ENCODE results near the gene GOLGA6C. TPM values are rescaled to one million over a fixed set of nuclear protein-coding genes. Genes with fewer than 3 reads are reported as not detected.

Gene GOLGA6C
- polyA plus RNA-seq, 4 donors: not detected

- H3K27ac ChIP-seq (ENCODE audit: low read depth in 1 of 3, low read length in 2 of 3): no peak overlapping the region
- FAIRE-seq: no peak
- H3K4me1 ChIP-seq (ENCODE audit: control insufficient read depth in 3 of 3, insufficient read depth in 2 of 3, low read depth in 1 of 3, low read length in 2 of 3): no peaks in the 10 kb centered on the region
- 75 to 79% (median 75%) methylated on average over 16 of the region's 16 CpGs for WGBS, 3 donors
- no peak for DNase-seq
- no peaks in the 10 kb centered on the region for H3K9me3 ChIP-seq (ENCODE audit: control insufficient read depth in 2 of 2, insufficient read depth in 1 of 2, low read depth in 1 of 2, low read length in 1 of 2)
- H3K4me3 ChIP-seq (ENCODE audit: low read depth in 1 of 3, low read length in 3 of 3): no peak overlapping the region
- H3K27me3 ChIP-seq (ENCODE audit: control insufficient read depth in 3 of 3, insufficient read depth in 3 of 3, low read length in 3 of 3): peaks cover 0 to 4% (median 0%) of the 10 kb centered on the region in 3 donors
- no peaks in the 10 kb centered on the region for H3K36me3 ChIP-seq (ENCODE audit: control insufficient read depth in 3 of 3, insufficient read depth in 2 of 3, low read depth in 1 of 3, low read length in 3 of 3)
Observed at GRCh38 chr15:75230551-75231371, 27.4 kb upstream of the GOLGA6C start.

DNA sequence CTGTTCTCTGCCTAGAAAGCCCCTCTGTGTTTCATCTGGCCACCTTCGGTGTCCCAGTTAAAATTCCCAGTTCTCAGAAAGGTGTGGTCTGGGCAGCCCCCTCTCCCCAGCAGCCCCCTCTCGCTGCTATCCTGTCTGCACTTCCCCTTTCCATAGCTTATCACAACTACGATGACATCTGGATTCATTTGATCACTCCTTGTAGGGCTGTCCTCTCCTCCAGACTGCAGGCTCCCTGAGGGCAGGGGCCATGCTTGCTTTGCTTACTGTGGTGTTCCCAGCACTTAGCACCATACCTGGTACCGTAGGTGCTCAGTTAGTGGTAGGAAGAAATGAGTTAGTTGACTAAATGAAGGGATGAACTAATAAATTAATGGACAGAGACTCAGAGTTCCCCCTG, 26.3 kb upstream of the GOLGA6C start:
- 64 to 77% (median 64%) methylated on average over 4 of the region's 4 CpGs for WGBS, 3 donors

DNA sequence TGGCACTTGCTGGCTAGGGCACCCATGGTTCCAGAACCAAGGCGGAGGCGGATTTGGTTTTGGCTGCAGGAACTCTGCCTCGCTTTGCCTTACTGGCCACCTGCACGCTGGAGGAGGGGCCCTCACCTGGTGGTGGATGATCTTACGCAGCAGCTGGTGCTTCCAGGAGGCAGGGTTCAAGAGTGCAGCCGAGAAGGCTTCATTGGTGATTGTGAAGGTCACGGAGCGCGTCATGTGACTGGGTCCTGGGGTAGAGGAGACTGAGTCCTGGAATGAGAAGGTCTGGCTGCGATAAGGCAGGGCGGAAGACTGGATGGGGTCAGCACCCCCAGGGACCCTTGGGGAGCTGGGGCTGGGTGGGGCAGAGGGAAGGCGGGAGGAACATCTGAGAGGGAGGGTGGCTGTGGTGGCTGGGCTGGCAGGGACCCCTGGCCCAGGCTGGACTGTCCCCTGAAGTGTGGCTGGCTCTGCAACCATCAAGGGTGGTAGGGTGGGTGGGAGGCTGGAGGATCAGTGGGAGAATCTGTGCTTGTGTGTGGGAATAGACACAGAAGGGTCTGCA, 25.8 kb upstream of the GOLGA6C start:
- Histone ChIP-seq H3K36me3 (ENCODE audit: control insufficient read depth in 3 of 3, insufficient read depth in 2 of 3, low read depth in 1 of 3, low read length in 3 of 3) (no peaks in the 10 kb centered on the region), H3K4me1 (ENCODE audit: control insufficient read depth in 3 of 3, insufficient read depth in 2 of 3, low read depth in 1 of 3, low read length in 2 of 3) (no peaks in the 10 kb centered on the region), H3K4me3 (ENCODE audit: low read depth in 1 of 3, low read length in 3 of 3) (no peak overlapping the region), H3K9me3 (ENCODE audit: control insufficient read depth in 2 of 2, insufficient read depth in 1 of 2, low read depth in 1 of 2, low read length in 1 of 2) (no peaks in the 10 kb centered on the region), H3K27ac (ENCODE audit: low read depth in 1 of 3, low read length in 2 of 3) (no peak overlapping the region), H3K27me3 (ENCODE audit: control insufficient read depth in 3 of 3, insufficient read depth in 3 of 3, low read length in 3 of 3) (peaks cover 0 to 4% (median 0%) of the 10 kb centered on the region in 3 donors)
- WGBS, 3 donors: 77 to 89% (median 82%) methylated on average over 12 of the region's 12 CpGs
- DNase-seq (no peak), FAIRE-seq (no peak)

More for the DNA sequence above, 26.3 kb upstream of the GOLGA6C start:
- Histone ChIP-seq H3K27ac (ENCODE audit: low read depth in 1 of 3, low read length in 2 of 3) (no peak overlapping the region), H3K36me3 (ENCODE audit: control insufficient read depth in 3 of 3, insufficient read depth in 2 of 3, low read depth in 1 of 3, low read length in 3 of 3) (no peaks in the 10 kb centered on the region), H3K4me3 (ENCODE audit: low read depth in 1 of 3, low read length in 3 of 3) (no peak overlapping the region), H3K27me3 (ENCODE audit: control insufficient read depth in 3 of 3, insufficient read depth in 3 of 3, low read length in 3 of 3) (peaks cover 0 to 4% (median 0%) of the 10 kb centered on the region in 3 donors), H3K9me3 (ENCODE audit: control insufficient read depth in 2 of 2, insufficient read depth in 1 of 2, low read depth in 1 of 2, low read length in 1 of 2) (no peaks in the 10 kb centered on the region), H3K4me1 (ENCODE audit: control insufficient read depth in 3 of 3, insufficient read depth in 2 of 3, low read depth in 1 of 3, low read length in 2 of 3) (no peaks in the 10 kb centered on the region)
- FAIRE-seq (no peak), DNase-seq (no peak)

DNA sequence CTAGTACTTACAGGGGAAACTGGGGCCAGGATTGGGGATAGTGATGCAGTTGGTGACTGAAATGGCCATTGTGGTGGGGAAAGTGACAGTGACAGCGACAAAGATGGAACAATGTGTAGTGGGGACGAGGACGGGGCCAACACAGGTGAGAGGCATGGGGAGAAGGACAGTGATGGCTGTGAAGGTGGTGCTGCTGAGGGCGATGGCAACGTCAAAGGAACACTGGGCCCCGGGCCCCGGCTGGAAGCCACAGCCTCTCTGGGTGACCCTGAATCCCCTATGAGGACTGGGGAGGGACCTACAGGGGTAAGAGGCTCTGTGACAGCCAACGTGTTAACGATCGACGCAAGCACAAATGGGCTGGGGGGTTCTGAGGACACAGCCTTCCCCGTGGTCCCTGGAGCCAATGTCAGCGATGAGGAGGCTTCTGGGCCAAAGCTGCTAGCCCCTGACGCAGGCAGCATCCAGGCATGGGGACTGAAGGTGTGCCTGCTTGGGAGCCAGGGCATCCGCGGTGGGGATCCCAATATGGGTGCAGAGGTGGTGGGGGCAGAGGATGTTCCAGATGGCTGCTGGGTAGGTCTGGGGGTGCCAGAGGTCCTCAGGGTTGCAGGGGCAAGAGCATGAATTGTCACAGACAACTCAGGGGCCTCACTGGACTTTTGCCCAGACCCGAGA, 25.2 kb upstream of the GOLGA6C start:
- no peak overlapping the region for H3K4me3 ChIP-seq (ENCODE audit: low read depth in 1 of 3, low read length in 3 of 3)
- DNase-seq (no peak), FAIRE-seq (no peak)
- 87 to 91% (median 87%) methylated on average over 17 of the region's 17 CpGs for WGBS, 3 donors
- peaks cover 0 to 4% (median 0%) of the 10 kb centered on the region in 3 donors for H3K27me3 ChIP-seq (ENCODE audit: control insufficient read depth in 3 of 3, insufficient read depth in 3 of 3, low read length in 3 of 3)
- no peaks in the 10 kb centered on the region for H3K4me1 ChIP-seq (ENCODE audit: control insufficient read depth in 3 of 3, insufficient read depth in 2 of 3, low read depth in 1 of 3, low read length in 2 of 3)
- H3K27ac ChIP-seq (ENCODE audit: low read depth in 1 of 3, low read length in 2 of 3): no peak overlapping the region
- no peaks in the 10 kb centered on the region for H3K36me3 ChIP-seq (ENCODE audit: control insufficient read depth in 3 of 3, insufficient read depth in 2 of 3, low read depth in 1 of 3, low read length in 3 of 3)
- H3K9me3 ChIP-seq (ENCODE audit: control insufficient read depth in 2 of 2, insufficient read depth in 1 of 2, low read depth in 1 of 2, low read length in 1 of 2): no peaks in the 10 kb centered on the region

DNA sequence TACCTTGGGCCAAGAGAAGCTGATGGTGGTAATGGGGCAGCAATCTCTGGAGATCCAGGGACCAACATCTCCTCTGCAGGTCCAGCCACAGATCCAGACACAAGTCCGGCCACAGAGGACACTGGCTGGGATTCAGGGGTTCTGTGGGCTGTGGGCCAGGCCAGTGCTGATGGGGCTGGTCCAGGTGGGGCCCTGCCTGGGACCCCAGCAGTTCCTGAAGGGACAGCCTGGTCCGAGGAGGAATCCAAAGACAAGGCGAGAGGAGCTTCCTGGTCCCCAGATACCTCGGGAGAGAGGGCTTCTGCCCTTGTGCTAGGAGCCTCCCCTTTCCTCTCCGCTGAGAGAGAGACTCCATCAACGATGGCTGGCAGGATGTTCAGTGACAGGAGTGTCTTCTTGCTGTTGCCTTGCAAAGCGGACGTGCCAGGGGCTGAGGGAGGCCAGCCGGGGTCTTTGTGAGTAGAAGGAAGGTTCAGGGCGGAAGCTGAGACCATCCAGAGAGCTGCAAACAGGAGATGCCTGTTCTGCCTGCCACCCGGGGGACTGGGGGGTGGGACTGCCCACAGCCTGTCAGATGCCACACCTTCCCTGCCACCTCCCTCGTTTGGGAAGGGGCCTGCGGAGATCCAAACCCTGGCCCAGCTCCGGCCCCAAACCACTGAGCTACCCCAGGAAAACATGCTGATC, 24.5 kb upstream of the GOLGA6C start:
- H3K4me1 ChIP-seq (ENCODE audit: control insufficient read depth in 3 of 3, insufficient read depth in 2 of 3, low read depth in 1 of 3, low read length in 2 of 3): no peaks in the 10 kb centered on the region
- DNase-seq (no peak), FAIRE-seq (no peak)
- 65 to 75% (median 71%) methylated on average over 14 of the region's 14 CpGs for WGBS, 3 donors
- no peaks in the 10 kb centered on the region for H3K36me3 ChIP-seq (ENCODE audit: control insufficient read depth in 3 of 3, insufficient read depth in 2 of 3, low read depth in 1 of 3, low read length in 3 of 3)
- H3K9me3 ChIP-seq (ENCODE audit: control insufficient read depth in 2 of 2, insufficient read depth in 1 of 2, low read depth in 1 of 2, low read length in 1 of 2): no peaks in the 10 kb centered on the region
- peaks cover 0 to 4% (median 0%) of the 10 kb centered on the region in 3 donors for H3K27me3 ChIP-seq (ENCODE audit: control insufficient read depth in 3 of 3, insufficient read depth in 3 of 3, low read length in 3 of 3)
- no peak overlapping the region for H3K4me3 ChIP-seq (ENCODE audit: low read depth in 1 of 3, low read length in 3 of 3)
- no peak overlapping the region for H3K27ac ChIP-seq (ENCODE audit: low read depth in 1 of 3, low read length in 2 of 3)

DNA sequence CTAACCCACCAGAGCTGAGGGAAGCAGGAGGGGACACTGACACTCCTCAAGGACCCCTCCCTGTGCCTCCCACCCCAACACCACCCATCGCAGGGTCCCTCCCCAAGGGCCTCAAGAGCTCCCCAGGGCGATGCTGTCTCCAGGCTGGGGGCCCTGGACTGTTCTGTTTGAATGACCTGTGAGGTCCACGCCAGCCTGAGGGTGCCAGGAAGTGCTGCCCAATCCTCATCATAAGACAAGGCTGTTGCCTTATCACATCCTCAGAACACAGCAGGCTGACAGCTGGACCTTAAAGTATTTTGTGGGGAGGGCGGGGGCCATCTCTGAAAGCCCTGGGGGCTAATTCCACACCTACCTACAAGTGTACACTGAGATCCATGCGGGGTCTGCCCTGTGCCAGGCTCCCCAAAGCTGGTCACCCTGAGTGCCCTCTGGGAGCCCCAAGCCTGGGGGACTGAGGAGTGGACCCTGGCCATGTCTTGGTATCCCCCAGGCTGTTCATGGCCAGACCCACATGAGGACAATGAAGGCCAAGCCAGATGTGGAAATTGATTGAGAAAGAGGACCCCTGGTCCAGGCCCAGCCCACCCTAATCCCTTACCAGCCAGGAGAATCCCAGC, 23.8 kb upstream of the GOLGA6C start:
- no peak overlapping the region for H3K4me3 ChIP-seq (ENCODE audit: low read depth in 1 of 3, low read length in 3 of 3)
- no peaks in the 10 kb centered on the region for H3K36me3 ChIP-seq (ENCODE audit: control insufficient read depth in 3 of 3, insufficient read depth in 2 of 3, low read depth in 1 of 3, low read length in 3 of 3)
- no peaks in the 10 kb centered on the region for H3K4me1 ChIP-seq (ENCODE audit: control insufficient read depth in 3 of 3, insufficient read depth in 2 of 3, low read depth in 1 of 3, low read length in 2 of 3)
- FAIRE-seq (no peak), DNase-seq (no peak)
- peaks cover 0 to 4% (median 0%) of the 10 kb centered on the region in 3 donors for H3K27me3 ChIP-seq (ENCODE audit: control insufficient read depth in 3 of 3, insufficient read depth in 3 of 3, low read length in 3 of 3)
- H3K9me3 ChIP-seq (ENCODE audit: control insufficient read depth in 2 of 2, insufficient read depth in 1 of 2, low read depth in 1 of 2, low read length in 1 of 2): no peaks in the 10 kb centered on the region
- H3K27ac ChIP-seq (ENCODE audit: low read depth in 1 of 3, low read length in 2 of 3): no peak overlapping the region
- WGBS, 3 donors: 75 to 90% (median 82%) methylated on average over 5 of the region's 5 CpGs

DNA sequence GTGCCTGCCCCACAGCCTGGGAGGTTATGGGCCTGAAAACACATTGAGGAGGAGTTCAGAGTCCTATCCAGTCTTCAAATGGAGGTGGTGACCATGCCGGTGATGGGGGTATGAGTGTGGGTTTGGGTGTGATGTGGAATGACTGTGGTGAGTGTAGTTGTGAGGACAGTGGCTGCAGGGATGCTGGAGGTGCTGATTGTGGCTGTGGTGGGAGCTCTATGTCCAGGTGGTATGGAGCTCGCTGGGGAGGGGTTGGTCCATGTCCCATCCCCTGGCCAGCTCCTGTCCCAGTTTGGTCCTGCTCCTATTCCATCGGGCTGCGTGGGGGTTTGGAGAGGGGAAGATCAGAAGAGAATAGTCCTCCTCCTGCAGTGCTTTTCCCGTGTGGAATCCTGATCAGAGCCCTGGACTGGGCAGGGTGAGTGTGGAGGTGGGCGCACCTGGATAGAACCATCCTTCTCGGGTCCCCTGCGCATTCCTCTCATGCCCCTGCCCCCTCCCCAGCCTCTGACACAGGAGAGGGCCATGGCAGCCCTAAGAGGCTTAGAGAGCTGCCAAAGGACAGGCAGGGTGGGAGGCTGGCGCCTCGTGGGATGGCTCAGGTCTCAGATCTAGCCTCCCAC, 23.0 kb upstream of the GOLGA6C start:
- Histone ChIP-seq H3K27ac (ENCODE audit: low read depth in 1 of 3, low read length in 2 of 3) (no peak overlapping the region), H3K4me3 (ENCODE audit: low read depth in 1 of 3, low read length in 3 of 3) (no peak overlapping the region), H3K36me3 (ENCODE audit: control insufficient read depth in 3 of 3, insufficient read depth in 2 of 3, low read depth in 1 of 3, low read length in 3 of 3) (no peaks in the 10 kb centered on the region), H3K4me1 (ENCODE audit: control insufficient read depth in 3 of 3, insufficient read depth in 2 of 3, low read depth in 1 of 3, low read length in 2 of 3) (no peaks in the 10 kb centered on the region), H3K27me3 (ENCODE audit: control insufficient read depth in 3 of 3, insufficient read depth in 3 of 3, low read length in 3 of 3) (peaks cover 0 to 4% (median 0%) of the 10 kb centered on the region in 3 donors), H3K9me3 (ENCODE audit: control insufficient read depth in 2 of 2, insufficient read depth in 1 of 2, low read depth in 1 of 2, low read length in 1 of 2) (no peaks in the 10 kb centered on the region)
- WGBS, 3 donors: 78 to 84% (median 81%) methylated on average over 10 of the region's 10 CpGs
- DNase-seq (no peak), FAIRE-seq (no peak)
